GM13977 (cell line): ENCODE results near the gene ZNF774.
"Not testable (repeated sequence)": the region's sequence is repeated elsewhere in the genome, so short reads cannot be mapped to it uniquely, and the experiment has no call there.

ENCODE experiments used
- DNase-seq: peaks from one replicate; pipeline ENCODE4 v3.0.0; 2012; ENCODE audit warnings: low spot score
- in situ Hi-C: fragments of 300-500 bp; cut with MboI; formaldehyde crosslinking; loops from one replicate; pipeline ENCODE4 v1.12.0; 2022; ENCODE audit warnings: low sequenced_read_pairs, low pct_unique_long_range_greater_than_20kb, mixed read lengths, inconsistent platforms; ENCODE audit not compliant: unreplicated experiment
- TF ChIP-seq, protein P1 (sequence below): IDR thresholded peaks from 2 replicates; pipeline ENCODE4 v1.5.1; 2012; ENCODE audit warnings: mild to moderate bottlenecking, control low read depth; ENCODE audit not compliant: insufficient read depth; ENCODE audit errors: extremely low read depth, missing control alignments

ZNF774 gene

DNA sequence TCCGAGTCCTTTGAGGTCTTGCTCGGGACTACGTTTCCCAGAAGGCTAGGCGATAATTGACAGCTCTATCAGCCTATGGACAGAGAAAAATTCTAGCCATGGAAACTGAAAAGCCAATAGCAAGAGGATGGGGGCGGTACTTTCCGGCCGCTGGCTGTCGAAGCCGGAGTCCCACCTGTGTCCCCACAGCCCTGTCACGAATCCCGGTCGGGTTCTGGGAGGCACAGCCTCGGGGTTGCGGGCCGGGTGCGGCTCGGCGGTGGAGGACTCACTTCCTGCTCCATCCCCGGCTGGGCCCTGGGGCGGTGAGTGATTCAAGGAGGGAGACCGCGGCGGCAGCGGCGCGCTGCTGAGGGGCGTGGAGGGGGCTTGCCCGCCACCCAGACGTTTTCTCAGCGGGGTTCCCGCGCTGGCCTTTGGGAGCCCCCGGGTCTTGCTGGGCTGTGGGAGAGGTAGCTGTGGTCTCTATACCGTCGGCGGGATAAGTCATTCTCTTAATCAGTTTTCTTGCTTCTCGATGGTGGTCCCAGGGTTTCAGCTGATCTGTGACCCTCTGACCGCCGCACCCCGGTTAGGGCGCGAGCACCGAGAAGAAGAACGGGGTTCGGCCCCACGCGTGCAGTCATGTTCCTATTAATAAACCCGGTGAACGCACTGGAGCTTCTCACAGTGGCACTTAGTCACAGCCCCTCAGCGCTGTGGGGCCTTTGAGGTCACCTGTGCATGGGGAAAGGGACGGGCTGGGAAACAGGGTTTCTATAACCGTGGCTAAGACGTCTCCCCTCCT is at the start of gene ZNF774:
Gene ZNF774 (plus strand): TSS at position 178 of the 787 bp plus-strand sequence. CDS start 2,377 bp downstream, outside the sequence.
- TF ChIP-seq, protein P1, sequence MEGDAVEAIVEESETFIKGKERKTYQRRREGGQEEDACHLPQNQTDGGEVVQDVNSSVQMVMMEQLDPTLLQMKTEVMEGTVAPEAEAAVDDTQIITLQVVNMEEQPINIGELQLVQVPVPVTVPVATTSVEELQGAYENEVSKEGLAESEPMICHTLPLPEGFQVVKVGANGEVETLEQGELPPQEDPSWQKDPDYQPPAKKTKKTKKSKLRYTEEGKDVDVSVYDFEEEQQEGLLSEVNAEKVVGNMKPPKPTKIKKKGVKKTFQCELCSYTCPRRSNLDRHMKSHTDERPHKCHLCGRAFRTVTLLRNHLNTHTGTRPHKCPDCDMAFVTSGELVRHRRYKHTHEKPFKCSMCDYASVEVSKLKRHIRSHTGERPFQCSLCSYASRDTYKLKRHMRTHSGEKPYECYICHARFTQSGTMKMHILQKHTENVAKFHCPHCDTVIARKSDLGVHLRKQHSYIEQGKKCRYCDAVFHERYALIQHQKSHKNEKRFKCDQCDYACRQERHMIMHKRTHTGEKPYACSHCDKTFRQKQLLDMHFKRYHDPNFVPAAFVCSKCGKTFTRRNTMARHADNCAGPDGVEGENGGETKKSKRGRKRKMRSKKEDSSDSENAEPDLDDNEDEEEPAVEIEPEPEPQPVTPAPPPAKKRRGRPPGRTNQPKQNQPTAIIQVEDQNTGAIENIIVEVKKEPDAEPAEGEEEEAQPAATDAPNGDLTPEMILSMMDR = no peak
- DNase-seq = peak; percentile 99
- in situ Hi-C loops = no loop called here

DNA sequence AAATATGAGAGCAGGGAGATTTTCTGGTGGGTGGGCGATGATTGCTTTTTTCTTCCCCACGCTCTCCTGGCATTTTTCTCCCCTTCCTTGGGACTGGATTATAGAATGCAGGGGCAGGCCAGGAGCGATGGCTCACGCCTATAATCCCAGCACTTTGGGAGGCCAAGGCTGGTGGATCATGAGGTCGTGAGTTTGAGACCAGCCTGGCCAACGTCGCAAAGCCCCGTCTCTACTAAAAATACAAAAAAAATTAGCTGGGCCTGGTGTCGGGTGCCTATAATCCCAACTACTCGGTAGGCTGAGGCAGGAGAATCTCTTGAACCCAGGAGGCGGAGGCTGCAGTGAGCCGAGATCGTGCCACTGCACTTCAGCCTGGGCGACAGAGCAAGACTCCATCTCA is 46.7 kb upstream of the ZNF774 start:
- DNase-seq = not testable (repeated sequence)
- in situ Hi-C loops = loop anchor here (25.0 kb wide), 1 partner anchor 582 kb away; the partner anchor contains the start of gene FES

DNA sequence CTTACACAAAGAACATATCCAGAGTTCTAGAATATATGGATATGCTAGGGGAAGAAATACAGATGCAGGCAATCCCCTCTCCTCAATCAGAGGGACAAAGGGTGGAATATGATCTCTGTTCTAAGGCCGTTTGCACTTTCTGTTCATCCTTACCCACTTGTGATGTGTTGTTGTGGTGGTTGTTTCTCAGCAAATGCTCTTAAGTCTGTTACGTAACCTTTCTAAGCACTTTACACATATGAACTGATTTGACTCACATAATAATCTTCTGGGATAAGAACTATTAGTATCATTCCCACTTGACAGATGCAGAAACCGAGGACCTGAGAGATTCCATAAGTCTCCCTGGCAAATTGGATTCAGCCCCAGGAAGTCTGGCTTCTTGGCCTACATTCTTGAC is 46.2 kb upstream of the ZNF774 start:
- in situ Hi-C loops = loop anchor here (25.0 kb wide), 1 partner anchor 581 kb away; the partner anchor contains the start of gene FES
- TF ChIP-seq, protein P1 = no peak

DNA sequence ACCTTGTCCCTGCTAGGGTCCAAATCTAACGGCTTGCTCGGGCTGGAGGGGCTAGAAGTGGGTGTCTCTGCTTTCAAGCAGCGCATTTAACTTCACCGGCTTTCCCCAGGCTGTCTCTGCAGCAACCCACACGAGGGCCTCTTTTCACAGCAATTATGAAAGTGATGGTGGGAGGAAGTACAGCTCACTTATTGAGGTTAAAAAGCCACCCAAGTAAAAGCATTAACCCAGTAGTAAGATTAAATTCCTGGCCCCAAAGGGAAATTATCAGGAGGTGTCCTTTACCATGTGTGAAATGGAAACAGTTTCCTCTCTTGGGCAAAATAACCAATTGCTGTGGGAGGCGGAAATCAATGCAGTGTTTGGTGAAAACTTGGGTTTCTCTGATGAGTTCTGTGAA is 45.5 kb upstream of the ZNF774 start:
- peak; percentile 57 for DNase-seq
- in situ Hi-C loops = loop anchor here (25.0 kb wide), 1 partner anchor 581 kb away; the partner anchor contains the start of gene FES
- TF ChIP-seq, protein P1 = peak; percentile 33

More for the DNA sequence above, 46.2 kb upstream of the ZNF774 start:
- DNase-seq = no peak

DNA sequence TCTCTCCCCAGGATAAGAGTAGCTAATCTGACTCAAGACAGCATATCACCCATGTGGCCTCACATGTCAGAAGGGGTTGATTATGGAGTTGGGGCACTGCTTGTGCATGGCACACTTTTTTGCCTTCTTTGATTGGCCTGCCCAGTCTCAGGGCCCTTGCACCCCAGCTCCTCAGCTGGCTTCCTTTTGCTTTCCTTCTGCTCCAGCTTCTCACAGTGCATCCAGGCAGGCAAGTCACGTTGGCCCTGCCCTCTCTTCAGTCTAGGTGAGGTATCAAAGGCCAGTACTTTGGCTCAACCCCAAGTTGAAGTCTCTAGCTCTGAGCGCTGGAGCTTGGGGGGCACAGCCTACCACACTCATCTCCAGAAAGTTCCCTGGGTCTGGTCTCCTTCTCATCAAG is 44.4 kb upstream of the ZNF774 start:
- TF ChIP-seq, protein P1 = no peak
- no peak for DNase-seq
- in situ Hi-C loops = loop anchor here (25.0 kb wide), 1 partner anchor 580 kb away; the partner anchor contains the start of gene FES

DNA sequence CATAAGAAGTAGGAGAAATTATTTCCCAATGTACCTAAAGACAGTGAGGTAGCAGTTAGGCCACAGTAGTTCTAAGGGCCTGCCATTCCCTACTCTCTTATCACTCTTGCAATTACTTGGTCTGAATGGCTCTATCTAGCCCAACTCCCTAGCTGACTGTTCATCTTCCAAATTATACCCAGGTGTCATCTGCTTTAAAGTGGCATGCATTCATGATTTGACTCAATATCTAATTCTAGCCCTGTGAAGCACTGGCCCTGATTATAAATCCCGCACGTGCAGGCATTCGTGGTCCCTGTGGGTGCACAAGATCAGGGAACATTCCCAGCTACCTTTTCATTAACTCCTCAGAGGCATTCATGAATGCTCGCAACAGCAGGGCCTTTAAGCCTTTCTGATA is 43.1 kb upstream of the ZNF774 start:
- in situ Hi-C loops = loop anchor here (25.0 kb wide), 1 partner anchor 578 kb away; the partner anchor contains the start of gene FES
- TF ChIP-seq, protein P1 = no peak
- DNase-seq = no peak
